ENCODE results near the gene BTG3.

GRCh38 chr21:17612565-17613241 is at the start of gene BTG3:
- TF ChIP-seq CTCF (IDR thresholded peaks at IDR 0.05) (no peak), POLR2A (IDR thresholded peaks at IDR 0.05) (peak; percentile 95)

All from right lobe of liver (tissue), 4 donors.